ENCODE data around the gene SEMA3A.
A peak's percentile ranks its signal among the peaks of the same experiment; 100 is the strongest.

SEMA3A gene

DNA sequence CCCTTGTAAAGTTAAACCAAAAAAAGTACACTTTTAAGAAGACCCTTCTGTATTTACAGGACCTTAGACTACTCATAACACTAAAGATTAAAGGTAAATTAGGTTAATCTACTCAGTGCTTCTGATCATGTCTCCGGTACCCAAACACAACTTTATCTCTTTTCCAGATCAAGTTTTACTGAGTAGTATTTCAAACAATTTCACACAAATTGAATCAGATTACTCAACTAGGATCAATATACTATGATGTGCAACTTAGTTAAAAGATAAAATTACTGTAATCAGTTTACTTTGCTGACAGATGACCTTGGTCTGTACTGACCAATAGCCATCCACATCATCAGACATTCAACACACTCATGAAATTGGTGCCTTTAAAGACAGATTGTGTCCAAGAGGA is 191.4 kb downstream of the SEMA3A start:
- DNase-seq: no peak

DNA sequence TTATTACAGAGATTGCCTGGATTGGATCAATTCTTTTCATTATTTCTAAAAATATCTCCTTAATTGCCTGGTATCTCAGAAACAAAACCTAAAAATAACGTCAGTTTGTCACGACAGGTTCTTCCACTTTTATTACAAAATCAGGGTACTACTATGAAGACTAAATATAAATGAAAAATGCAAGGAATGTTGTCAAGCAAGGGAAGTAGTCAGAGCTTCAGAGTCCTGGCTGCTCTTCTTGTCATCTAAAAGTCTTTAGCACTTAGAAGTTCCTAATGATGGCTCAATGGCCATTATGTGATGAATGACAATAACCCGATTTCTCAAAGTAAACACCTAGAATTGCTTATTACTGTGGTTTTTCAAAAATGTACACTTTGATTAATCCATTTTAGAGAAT is 192.2 kb downstream of the SEMA3A start:
- no peak for DNase-seq

DNA sequence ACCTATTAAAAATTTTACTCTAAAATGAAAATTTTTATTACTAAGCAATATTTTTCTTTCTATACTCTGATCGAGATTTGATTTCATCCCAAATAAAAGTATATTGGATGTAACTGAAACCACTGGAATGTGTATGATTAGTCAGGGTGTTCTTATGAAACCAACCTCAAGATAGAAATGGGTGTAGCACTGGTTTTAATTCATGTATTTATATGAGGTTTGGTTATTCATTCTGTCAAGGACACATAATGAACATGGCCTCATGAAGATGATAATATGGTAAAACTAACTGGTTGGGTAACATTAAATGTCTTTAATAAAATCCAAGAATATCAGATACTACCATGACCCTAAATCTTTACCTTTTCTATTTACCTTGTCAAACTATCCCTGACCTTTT is 197.7 kb downstream of the SEMA3A start:
- DNase-seq: no peak

DNA sequence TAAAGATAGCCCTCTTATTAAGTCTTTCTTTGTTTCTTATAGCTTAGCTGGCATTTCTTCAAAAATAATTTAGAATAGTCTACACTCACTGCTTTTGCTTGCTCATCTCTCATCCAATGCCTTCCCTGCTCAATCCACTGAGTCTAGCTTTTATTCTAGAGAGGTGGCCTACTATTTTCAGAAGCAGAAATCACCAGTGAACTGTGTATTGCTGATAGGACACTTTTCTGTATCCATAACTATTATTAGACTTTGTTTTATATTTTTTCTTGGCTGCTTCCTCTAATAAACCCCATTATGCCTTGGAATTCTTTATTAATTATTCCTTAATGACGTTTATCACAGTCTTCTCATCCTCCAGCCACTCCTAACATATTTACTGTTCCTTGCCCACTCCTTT is 206.8 kb downstream of the SEMA3A start:
- no peak for DNase-seq

DNA sequence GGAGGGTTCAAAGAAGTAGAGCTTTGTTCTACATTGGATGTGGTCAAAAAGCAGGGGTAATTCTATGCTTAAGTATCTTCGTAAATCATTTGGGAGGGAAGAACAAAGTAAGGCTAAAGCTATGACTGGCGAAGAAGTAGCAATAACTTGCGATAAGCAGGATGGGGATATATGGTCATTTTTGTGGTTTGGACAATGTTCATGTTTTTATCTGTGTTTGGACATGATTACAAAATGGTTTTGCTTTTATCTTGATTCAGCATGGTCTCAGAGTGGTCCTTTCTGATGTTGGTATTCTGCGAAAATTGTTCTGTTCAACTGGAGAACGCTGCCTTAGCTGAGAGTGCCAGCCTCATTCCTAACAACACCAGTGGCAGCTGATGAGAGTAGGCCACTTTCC is 208.8 kb downstream of the SEMA3A start:
- no peak for DNase-seq

DNA sequence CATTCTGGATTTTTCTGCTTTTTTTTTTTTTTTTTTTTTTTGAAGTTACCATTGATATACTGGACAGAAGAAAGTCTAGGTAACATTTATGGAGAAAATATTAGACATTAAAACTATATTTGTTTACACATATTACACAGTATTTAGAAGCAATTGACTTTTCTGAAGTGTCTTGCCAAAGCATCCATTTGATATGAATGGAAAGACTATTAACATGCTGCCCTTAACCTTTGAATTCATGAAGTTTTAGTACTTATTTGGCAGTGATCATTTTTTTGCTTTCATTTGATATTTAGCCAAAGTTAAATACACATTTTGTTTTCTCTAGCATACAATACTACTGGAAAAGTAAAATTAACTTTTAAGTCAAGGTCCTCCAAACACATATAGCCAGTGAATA is 210.0 kb downstream of the SEMA3A start:
- DNase-seq: no peak

DNA sequence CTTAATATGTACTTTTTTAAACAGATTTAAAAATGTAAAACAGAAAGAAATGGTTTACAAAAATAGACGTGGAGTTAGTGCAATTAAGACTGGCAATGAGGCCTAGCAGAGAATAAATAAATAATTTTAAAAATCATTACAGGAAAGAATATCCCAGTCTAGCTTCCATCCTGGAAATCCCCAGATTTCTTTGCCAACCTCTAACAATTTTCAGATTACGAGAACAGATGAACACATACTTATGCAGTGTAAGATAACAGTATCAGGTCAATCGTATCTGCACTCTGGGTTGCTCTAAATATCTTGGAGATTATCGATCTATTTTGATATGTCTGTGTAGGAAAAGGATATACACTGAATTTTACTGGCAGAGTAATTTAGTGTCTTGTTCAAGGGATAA is 210.5 kb downstream of the SEMA3A start:
- DNase-seq: no peak

- no peak for DNase-seq
Measured at GRCh38 chr7:83983606-83984005, 211.0 kb downstream of the SEMA3A start.

GRCh38 chr7:83976302-83976701 is 218.3 kb downstream of the SEMA3A start:
- DNase-seq: no peak

DNA sequence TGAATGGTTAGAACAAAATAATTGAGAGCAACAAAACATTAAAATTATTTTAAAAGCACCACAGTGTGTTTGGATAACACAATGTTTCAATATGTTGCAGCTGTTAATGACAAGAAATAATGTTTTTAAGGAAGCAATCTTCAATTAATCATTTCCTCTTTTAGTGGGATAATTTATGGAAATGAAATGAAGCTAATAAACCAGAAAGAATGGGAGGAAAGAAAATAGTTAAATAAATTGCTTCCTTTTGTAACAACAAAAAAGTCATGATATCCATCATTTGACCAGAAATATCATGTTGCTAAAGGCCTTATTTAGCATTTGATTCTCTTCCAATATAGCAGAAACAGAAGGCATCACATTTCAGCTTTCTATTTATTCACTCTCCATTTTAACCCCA is 224.5 kb downstream of the SEMA3A start:
- DNase-seq: no peak

GRCh38 chr7:83964318-83964717 is 230.3 kb downstream of the SEMA3A start:
- DNase-seq: no peak

DNA sequence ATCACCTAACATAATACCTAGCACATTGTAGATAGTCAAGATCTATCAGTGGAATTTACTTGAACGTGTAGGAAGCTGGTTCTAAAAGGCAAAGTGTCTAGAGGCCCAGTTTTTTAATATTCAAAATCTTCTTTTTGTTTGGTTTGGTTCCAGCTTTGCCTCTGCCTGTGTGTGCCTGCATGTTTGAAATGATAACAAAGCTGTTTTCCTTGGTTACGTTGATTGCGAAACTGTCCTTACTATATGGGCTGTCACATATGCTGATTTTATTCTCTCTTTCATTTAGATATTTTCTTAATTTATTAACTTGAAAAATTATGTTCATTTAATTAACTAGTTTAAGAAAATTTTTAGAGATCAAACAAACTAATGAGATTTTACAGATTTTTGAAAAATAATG is 237.3 kb downstream of the SEMA3A start:
- no peak for DNase-seq

DNA sequence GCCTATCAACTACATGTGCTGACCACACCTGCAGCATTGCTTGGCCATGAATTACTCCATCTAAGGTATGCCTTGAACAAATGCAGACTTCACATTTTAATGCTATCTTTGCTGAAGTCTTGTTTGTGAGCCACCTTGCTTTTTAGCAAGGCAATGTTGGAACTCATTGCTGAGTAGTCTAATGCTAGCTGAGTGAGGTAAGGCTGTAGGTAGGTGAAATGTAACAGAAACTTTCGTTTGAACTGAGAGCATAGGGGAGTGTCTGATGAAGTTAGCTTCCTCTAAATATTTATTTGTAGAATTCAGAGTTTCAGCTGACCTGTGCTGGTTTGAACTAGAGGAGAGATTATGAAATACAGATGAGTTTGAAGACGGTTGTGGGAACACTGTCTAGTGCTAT is 238.5 kb downstream of the SEMA3A start:
- no peak for DNase-seq

DNA sequence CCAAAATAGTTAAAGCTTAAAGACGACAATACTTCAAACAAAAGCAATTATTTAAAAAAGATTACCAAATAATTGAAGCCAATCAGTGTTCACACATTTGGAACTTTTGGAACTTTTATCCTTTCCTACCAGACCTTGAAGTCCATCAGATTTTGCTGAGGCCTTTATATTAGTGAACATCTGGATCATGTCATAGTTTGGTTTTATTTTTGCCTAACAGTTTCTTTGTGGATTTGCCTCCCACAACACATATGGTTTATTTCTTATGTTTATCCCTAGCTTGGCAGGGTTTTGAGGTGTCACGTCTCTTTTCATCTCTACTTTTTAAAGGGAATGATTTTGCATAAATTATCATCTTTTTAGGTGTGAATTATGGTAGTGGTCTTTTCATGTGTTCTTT is 242.4 kb downstream of the SEMA3A start:
- no peak for DNase-seq

- no peak for DNase-seq
Measured at GRCh38 chr7:83947260-83947659, 247.3 kb downstream of the SEMA3A start.

GRCh38 chr7:83946801-83947200 is 247.8 kb downstream of the SEMA3A start:
- no peak for DNase-seq

DNA sequence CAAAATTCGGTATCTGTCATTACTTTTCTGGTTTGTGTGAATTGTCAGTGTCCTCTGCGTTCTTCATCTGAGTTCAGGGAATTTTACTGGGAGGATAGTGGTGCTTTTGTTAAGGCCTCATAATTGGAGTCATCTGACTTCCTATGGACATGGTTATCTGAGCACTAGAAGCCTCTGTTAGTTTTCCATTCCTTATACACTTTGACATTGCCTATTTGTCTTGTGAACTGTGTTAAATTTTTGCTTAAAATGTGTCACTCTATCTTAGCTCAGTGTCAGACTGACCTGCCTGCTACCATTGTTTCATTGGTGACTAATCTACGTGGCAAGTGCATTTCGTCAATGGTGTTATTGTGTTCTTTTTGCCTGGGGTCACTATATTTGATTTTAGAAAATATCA is 253.3 kb downstream of the SEMA3A start:
- DNase-seq: no peak

- no peak for DNase-seq
Measured at GRCh38 chr7:83937930-83938329, 256.7 kb downstream of the SEMA3A start.

DNA sequence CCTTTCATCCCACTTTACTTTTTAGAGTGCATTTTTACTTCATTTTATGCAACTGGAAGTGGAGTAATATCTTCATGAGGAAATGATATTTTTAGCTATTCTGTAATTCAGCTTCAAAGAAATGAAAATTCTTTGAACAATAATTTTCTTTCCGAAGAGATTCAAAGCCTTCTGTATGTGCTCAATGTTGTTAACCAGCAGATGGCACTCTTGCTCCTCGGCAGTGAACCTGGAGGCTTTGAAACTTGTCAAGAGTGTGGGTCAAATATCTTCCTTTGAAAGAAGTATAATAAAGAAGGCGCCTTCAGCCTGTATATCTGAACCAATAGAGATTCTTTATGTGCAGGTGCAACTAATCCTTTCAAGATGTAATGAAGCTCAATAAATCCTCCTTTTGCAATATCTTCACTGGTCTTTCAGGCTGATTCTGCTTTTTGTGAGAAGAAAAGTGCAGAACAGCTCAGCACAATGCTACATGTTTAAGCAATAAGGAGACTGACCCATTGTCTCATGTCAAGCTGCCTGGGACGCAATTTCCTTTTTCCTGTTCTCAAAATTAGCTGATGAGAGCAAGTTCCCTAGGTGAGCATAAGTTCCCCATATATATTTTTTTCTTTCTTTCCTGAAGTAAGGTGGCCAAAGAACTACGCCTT is 258.4 kb downstream of the SEMA3A start:
- DNase-seq: peak; percentile 17 to 24

DNA sequence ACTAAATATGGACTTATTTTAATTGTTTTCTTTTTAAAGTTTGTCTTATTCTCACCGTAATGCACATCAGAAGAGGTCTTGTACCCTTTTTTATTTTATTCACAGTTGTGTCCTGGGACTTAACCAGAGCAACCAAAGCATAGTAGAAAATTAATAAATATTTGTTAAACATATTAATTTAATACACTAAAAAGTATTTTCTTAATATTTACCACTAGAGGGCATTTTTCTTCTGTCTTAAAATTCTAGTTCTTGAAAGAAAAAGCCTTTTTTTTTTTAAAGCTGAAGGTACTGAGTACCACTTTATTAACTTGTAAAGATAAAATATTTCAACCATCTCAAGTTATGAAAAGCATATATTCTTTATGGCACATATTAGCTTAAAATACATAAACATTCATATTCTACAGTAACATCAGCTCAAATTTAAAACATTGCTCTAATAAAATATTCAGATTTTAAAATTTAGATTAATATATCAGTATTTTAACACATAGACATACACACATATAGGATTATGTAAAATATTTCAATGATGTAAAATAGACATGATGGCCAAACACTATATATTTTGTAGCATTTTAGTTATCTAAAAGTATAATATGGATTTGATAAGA is 260.4 kb downstream of the SEMA3A start:
- no peak for DNase-seq

GRCh38 chr7:83931968-83932367 is 262.6 kb downstream of the SEMA3A start:
- DNase-seq: no peak

DNA sequence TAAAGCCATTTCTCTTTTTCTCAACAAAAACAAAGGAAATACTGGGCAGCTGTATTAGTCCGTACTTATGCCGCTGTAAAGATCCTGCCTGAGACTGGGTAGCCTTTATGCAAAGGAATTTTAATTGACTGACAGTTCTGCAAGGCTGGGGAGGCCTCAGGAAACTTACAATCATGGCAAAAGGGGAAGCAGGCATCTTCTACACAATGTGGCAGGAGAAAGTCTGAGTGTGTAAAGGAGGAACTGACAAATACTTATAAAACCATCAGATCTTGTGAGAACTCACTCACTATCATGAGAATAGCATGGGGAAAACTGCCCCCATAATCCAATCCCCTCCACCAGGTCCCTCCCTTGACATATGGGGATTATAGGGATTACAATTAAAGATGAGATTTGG is 264.3 kb downstream of the SEMA3A start:
- no peak for DNase-seq

DNA sequence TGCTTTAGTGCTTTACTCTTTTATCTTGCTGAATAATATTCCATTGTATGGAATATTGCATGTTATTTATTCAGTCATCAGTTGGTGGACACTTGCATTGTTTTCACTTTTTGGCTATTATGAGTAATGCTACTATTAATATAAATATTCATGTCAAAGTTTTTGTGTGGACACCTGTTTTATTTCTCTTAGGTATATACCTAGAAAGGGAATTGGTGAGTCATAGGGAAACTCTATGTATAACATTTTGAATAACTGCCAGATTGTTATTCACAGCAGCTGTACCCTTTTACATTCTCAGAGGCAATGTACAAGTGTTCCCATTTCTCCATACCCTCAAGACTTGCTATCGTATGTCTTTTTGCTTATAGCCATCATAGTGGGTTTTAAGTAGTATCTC is 268.7 kb downstream of the SEMA3A start:
- DNase-seq: no peak

DNA sequence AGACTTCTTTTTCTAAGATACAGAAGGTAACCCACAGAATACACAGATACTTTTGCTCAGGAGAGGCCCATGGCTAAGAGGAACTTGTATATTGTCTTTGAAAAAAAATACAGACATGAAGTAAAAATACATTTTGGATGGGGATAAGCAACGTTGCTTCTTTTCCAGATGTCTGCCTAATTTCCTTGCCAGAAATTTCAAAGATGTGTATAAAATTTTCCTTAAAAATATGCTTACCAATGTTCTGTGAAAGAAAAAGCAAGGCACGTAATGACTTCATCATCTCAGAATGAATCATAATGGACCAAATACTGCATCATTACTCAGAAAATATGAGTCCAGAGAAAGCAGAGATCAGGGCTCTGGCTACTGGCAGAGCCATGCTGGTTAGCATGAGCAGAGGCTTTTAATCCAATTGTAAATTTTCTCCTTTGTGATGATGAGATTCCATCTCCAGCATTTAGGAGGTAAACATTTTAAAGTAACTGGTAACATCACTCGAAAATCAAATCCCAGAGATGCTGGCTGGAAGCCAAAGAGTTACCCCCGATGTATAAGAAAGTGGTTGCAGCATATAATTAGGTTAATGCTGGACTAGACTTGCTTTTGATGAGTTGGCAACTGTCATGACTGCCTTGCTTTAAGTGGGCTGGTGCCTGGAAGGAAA is 272.5 kb downstream of the SEMA3A start:
- no peak for DNase-seq
